Lower leg skin (tissue), 4 donors: Measurements from ENCODE around the gene SCUBE3. TPM values are rescaled to one million over a fixed set of nuclear protein-coding genes. Genes with fewer than 3 reads are reported as not detected.

ENCODE experiments used
- DNase-seq, 2 donors: peaks; one replicate each; pipeline ENCODE4 v3.0.0-alpha.2; 2019; ENCODE audit warnings: low spot score in 2 of 2
- H3K4me3 ChIP-seq: fragments of 200-600 bp; sonication (generic); 2 replicates; pipeline ENCODE4 v1.5.1; 2017; ENCODE audit warnings: mild to moderate bottlenecking, low read depth; ENCODE audit not compliant: poor library complexity, severe bottlenecking
- POLR2A ChIP-seq, 2 donors: fragments of 450-650 bp; IDR thresholded peaks; one replicate each; pipeline ENCODE4 v1.6.1; 2016 to 2017; ENCODE audit warnings: antibody characterized with exemption in 2 of 2, mild to moderate bottlenecking in 1 of 2, moderate library complexity in 1 of 2
- WGBS, 2 donors: methylation state at CpG; one replicate each; pipeline ENCODE4 v1.1.5; 2018; 5-methylcytosine and 5-hydroxymethylcytosine counted together
- intact Hi-C: fragments of 100-400 bp; cut with DNase I; formaldehyde crosslinking; loops from one replicate; pipeline ENCODE4 v1.15.0; 2023; ENCODE audit warnings: low total_unique reads
- total RNA-seq, 4 donors: library from RNA; depleted of rRNA; stranded (reverse); fragments of >200 nt; gene quantifications; one replicate each; pipeline ENCODE4 v1.1.0, GENCODE V29; 2016
- TF ChIP-seq, protein P1 (sequence below), 3 donors: fragments of 450-650 bp; IDR thresholded peaks; one replicate each; pipeline ENCODE4 v1.5.1; 2016; ENCODE audit warnings: antibody characterized with exemption in 3 of 3, mild to moderate bottlenecking in 3 of 3, moderate library complexity in 2 of 3

The SCUBE3 gene
- total RNA-seq, 4 donors from 2014 or later, result 0.13 to 0.91 (median 0.39) TPM; not detected in 1

DNA sequence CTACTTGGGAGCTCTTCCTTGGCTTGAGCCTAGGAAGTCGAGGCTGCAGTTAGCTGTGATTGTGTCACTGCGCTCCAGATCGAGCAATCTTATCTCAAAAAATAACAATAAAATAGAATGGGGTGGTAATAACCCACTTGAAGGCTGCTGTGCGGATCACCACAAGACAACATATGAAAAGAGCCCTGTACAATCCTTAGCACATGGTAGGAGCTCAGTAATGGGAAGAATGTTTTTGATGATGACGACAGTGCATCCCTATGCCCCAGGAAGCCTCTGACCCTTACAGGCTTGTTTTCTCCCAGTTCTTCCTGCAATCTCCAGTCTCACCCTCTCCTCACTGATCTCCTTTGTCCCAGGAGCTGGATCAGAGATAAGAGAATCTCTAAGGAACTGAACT, 15.5 kb downstream of the SCUBE3 start:
- no peak for DNase-seq
- TF ChIP-seq, protein P1, sequence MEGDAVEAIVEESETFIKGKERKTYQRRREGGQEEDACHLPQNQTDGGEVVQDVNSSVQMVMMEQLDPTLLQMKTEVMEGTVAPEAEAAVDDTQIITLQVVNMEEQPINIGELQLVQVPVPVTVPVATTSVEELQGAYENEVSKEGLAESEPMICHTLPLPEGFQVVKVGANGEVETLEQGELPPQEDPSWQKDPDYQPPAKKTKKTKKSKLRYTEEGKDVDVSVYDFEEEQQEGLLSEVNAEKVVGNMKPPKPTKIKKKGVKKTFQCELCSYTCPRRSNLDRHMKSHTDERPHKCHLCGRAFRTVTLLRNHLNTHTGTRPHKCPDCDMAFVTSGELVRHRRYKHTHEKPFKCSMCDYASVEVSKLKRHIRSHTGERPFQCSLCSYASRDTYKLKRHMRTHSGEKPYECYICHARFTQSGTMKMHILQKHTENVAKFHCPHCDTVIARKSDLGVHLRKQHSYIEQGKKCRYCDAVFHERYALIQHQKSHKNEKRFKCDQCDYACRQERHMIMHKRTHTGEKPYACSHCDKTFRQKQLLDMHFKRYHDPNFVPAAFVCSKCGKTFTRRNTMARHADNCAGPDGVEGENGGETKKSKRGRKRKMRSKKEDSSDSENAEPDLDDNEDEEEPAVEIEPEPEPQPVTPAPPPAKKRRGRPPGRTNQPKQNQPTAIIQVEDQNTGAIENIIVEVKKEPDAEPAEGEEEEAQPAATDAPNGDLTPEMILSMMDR (IDR thresholded peaks at IDR 0.05), result no peak
- no peak for TF ChIP-seq POLR2A (IDR thresholded peaks at IDR 0.05)
- intact Hi-C loops, result no loop called here
- H3K4me3 ChIP-seq, result no peak overlapping the region
- WGBS, 2 donors, result 94 to 95% methylated on average over 5 of the region's 5 CpGs

DNA sequence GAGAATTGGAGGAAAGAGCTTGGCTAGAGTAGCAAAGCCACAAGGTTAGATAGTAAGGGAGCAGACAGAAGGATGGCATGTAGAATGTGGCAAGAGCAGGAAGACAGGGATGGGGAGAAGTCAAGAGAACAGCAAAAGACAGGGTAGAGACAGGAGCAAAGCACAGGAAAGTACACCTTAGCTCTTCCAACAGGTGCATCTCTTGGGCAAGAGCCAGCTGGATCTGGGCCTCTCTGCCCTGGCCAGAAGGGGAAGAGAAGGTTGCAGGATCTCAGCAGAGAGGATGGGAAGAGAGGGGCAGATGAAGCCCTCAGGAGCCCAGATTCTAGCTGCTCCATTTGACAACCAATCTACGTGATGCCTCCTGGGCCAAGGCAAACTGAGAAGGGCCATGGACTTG, 16.7 kb downstream of the SCUBE3 start:
- TF ChIP-seq, protein P1 (IDR thresholded peaks at IDR 0.05), result no peak
- no peak for TF ChIP-seq POLR2A (IDR thresholded peaks at IDR 0.05)
- intact Hi-C loops, result no loop called here
- WGBS, 2 donors, result 100% methylated on average over 1 of the region's 1 CpG

DNA sequence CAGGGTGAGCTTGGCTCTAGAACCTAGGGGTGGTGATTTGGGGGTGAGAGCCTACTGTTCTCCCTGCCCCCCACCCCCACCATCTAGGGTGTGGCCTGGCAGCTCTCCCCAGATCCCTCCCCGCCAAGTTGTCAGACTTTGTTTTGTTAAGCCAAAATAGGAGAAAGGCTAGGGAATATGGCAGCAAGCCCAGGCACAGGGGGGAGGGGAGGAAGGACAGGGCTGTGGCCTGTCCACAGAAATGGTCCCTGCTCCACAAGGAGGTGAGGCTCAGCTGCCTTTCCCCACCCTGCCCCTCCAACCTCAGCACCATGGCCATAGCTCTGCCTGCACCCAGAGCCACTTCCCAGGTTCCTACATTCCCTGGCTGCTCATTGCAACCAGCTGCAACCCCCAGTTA, 17.2 kb downstream of the SCUBE3 start:
- WGBS, 2 donors, result 60 to 88% methylated on average over 1 of the region's 1 CpG
- intact Hi-C loops, result no loop called here
- no peak for TF ChIP-seq POLR2A (IDR thresholded peaks at IDR 0.05)
- TF ChIP-seq, protein P1 (IDR thresholded peaks at IDR 0.05), result no peak
- no peak for DNase-seq
- no peak overlapping the region for H3K4me3 ChIP-seq

More for the DNA sequence above, 16.7 kb downstream of the SCUBE3 start:
- no peak overlapping the region for H3K4me3 ChIP-seq
- no peak for DNase-seq

DNA sequence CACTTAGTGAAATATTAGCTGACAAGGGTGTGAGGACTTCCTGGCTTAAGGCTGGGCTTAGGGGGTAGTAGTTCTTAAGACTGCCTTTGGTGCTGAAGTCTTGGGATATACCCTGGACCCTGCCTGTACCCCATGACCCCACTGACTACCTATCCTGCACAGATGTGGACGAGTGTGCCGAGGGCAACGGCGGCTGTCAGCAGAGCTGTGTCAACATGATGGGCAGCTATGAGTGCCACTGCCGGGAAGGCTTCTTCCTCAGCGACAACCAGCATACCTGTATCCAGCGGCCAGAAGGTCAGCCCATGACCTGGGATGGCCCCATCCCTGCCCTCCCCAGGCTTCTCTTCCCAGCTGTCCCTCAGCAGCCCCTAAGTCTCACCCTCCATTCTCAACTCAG, 17.8 kb downstream of the SCUBE3 start:
- H3K4me3 ChIP-seq, result no peak overlapping the region
- 96 to 100% methylated on average over 7 of the region's 7 CpGs for WGBS, 2 donors
- no peak for TF ChIP-seq POLR2A (IDR thresholded peaks at IDR 0.05)
- intact Hi-C loops, result no loop called here
- DNase-seq, result no peak

DNA sequence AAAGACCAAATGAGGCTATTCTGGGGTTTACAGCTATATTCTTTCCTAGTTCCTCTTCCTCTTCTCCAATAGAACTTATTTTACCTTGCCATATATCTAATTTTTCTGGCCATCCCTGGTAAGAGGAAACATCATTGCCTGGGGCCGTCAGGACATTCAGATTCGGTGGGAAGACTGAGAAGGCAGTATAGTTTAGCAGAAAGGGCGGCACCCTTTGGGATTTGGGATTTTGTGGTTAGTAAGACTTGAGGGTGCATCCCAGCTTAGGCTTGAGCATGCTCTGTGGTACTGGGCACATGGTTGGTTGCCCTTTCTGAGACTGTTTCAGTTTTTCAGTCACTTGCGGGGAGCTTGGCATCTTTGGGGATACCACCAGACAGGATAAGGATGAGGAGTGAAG, 21.1 kb downstream of the SCUBE3 start:
- intact Hi-C loops, result no loop called here
- no peak overlapping the region for H3K4me3 ChIP-seq
- TF ChIP-seq, protein P1 (IDR thresholded peaks at IDR 0.05), result no peak
- 68% methylated on average over 4 of the region's 4 CpGs for WGBS, 2 donors
- no peak for DNase-seq

DNA sequence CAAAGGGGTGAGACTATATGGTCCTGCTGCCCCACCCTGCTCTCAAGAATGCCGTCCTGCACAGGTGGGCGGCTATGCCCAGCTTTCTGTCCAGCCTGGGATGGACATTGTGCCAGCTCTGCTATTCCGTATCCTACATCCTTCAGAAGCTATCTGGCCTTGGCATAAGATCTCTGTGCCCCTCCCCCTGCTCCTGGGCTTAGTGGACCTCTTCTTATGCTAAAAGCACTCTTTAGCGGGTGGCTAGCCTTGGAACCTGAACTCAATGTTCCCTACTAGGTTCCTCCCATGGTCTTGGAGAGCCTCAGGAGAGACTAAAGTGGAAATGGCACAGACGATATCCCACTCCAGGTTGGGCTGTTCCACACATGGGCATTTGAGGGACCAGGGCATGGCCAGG, 22.5 kb downstream of the SCUBE3 start:
- H3K4me3 ChIP-seq, result no peak overlapping the region
- DNase-seq, result no peak
- TF ChIP-seq, protein P1 (IDR thresholded peaks at IDR 0.05), result no peak
- TF ChIP-seq POLR2A (IDR thresholded peaks at IDR 0.05), result no peak
- 97 to 98% methylated on average over 5 of the region's 5 CpGs for WGBS, 2 donors
- intact Hi-C loops, result no loop called here
